KMS-11 (cell line): ENCODE measurements around the gene KRTAP10-12.

Experiments used
- H2AFZ ChIP-seq: fragments of 200-600 bp; sonication (generic); 2 replicates; pipeline ENCODE4 v1.6.1; 2016; ENCODE audit warnings: antibody characterized with exemption, mixed run types, low read depth
- H3K27ac ChIP-seq: fragments of 200-600 bp; sonication (generic); 2 replicates; pipeline ENCODE4 v1.6.1; 2016; ENCODE audit warnings: mild to moderate bottlenecking, mixed run types
- H3K27me3 ChIP-seq: fragments of 200-600 bp; sonication (generic); 2 replicates; pipeline ENCODE4 v1.6.1; 2017; ENCODE audit warnings: mild to moderate bottlenecking, low read depth, mixed run types, moderate library complexity; ENCODE audit not compliant: insufficient read depth
- H3K36me3 ChIP-seq: fragments of 200-600 bp; sonication (generic); 2 replicates; pipeline ENCODE4 v1.6.1; 2017; ENCODE audit warnings: mild to moderate bottlenecking, mixed run types; ENCODE audit not compliant: insufficient read depth
- H3K4me1 ChIP-seq: fragments of 200-600 bp; sonication (generic); 2 replicates; pipeline ENCODE4 v1.6.1; 2016; ENCODE audit warnings: mild to moderate bottlenecking, low read depth, mixed run types; ENCODE audit not compliant: poor library complexity, severe bottlenecking
- H3K4me2 ChIP-seq: fragments of 200-600 bp; sonication (generic); 2 replicates; pipeline ENCODE4 v1.7.0; 2016; ENCODE audit warnings: mild to moderate bottlenecking, mixed run types
- H3K4me3 ChIP-seq: fragments of 200-600 bp; sonication (generic); IDR thresholded peaks from 2 replicates; pipeline ENCODE4 v1.6.1; 2017; ENCODE audit warnings: low read depth, low read length, mixed read lengths; ENCODE audit not compliant: insufficient read depth
- H3K79me2 ChIP-seq: fragments of 200-600 bp; sonication (generic); 2 replicates; pipeline ENCODE4 v1.6.1; 2016; ENCODE audit warnings: low read depth, mixed run types; ENCODE audit not compliant: insufficient read depth
- H3K9ac ChIP-seq: fragments of 200-600 bp; sonication (generic); 2 replicates; pipeline ENCODE4 v1.6.1; 2016; ENCODE audit warnings: mild to moderate bottlenecking, mixed run types
- H4K20me1 ChIP-seq: fragments of 200-600 bp; sonication (generic); 2 replicates; pipeline ENCODE4 v1.6.1; 2016; ENCODE audit warnings: mild to moderate bottlenecking, mixed run types; ENCODE audit not compliant: insufficient read depth
- CTCF ChIP-seq: fragments of 200-600 bp; sonication (generic); conservative IDR thresholded peaks from 2 replicates; pipeline ENCODE4 v1.6.1; 2017; ENCODE audit warnings: low read depth, mild to moderate bottlenecking, antibody characterized with exemption, low read length, moderate library complexity, mixed read lengths

Gene KRTAP10-12

GRCh38 chr21:44728716-44729115 lies 31.7 kb downstream of the KRTAP10-12 start:
- Histone ChIP-seq H3K27me3 (peaks cover 90% of the 10 kb centered on the region), H3K9ac (no peak overlapping the region)
- no peak for TF ChIP-seq CTCF

GRCh38 chr21:44729336-44730027 lies 32.5 kb downstream of the KRTAP10-12 start:
- Histone ChIP-seq H3K4me3 (no peak overlapping the region), H3K27ac (no peak overlapping the region)

More at GRCh38 chr21:44728716-44729115, 31.7 kb downstream of the KRTAP10-12 start:
- Histone ChIP-seq H3K4me3 (no peak overlapping the region), H3K79me2 (no peaks in the 10 kb centered on the region), H4K20me1 (no peaks in the 10 kb centered on the region), H3K36me3 (no peaks in the 10 kb centered on the region), H3K4me1 (no peaks in the 10 kb centered on the region), H2AFZ (no peak overlapping the region), H3K4me2 (no peak overlapping the region), H3K27ac (no peak overlapping the region)

GRCh38 chr21:44730028-44730395 lies 33.0 kb downstream of the KRTAP10-12 start:
- Histone ChIP-seq H3K27ac (no peak overlapping the region), H3K79me2 (no peaks in the 10 kb centered on the region), H3K4me3 (no peak overlapping the region), H4K20me1 (no peaks in the 10 kb centered on the region), H3K4me1 (no peaks in the 10 kb centered on the region), H3K4me2 (no peak overlapping the region), H3K27me3 (peaks cover 89% of the 10 kb centered on the region), H3K9ac (no peak overlapping the region), H2AFZ (no peak overlapping the region), H3K36me3 (no peaks in the 10 kb centered on the region)
- no peak for TF ChIP-seq CTCF

More at GRCh38 chr21:44729336-44730027, 32.5 kb downstream of the KRTAP10-12 start:
- Histone ChIP-seq H3K36me3 (no peaks in the 10 kb centered on the region), H3K9ac (no peak overlapping the region), H4K20me1 (no peaks in the 10 kb centered on the region), H3K27me3 (peaks cover 89% of the 10 kb centered on the region), H3K4me2 (no peak overlapping the region), H3K4me1 (no peaks in the 10 kb centered on the region), H3K79me2 (no peaks in the 10 kb centered on the region), H2AFZ (no peak overlapping the region)
- no peak for TF ChIP-seq CTCF

GRCh38 chr21:44730951-44731579 lies 34.1 kb downstream of the KRTAP10-12 start:
- Histone ChIP-seq H3K27ac (no peak overlapping the region), H3K36me3 (no peaks in the 10 kb centered on the region), H3K9ac (no peak overlapping the region), H2AFZ (no peak overlapping the region), H3K4me2 (no peak overlapping the region), H3K79me2 (no peaks in the 10 kb centered on the region), H3K4me1 (no peaks in the 10 kb centered on the region), H3K27me3 (peaks cover 86% of the 10 kb centered on the region), H3K4me3 (no peak overlapping the region), H4K20me1 (no peaks in the 10 kb centered on the region)
- TF ChIP-seq CTCF: no peak
